GM23248 (cell line): ENCODE measurements around the gene DMRTC2. TPM values are rescaled to one million over a fixed set of nuclear protein-coding genes. Genes with fewer than 3 reads are reported as not detected.

Experiments
- DNase-seq: peaks from one replicate; pipeline ENCODE4 v3.0.0-alpha.2; 2015
- H2AFZ ChIP-seq: fragments of 200-600 bp; sonication (generic); 2 replicates; pipeline ENCODE4 v1.6.1; 2016; ENCODE audit warnings: antibody characterized with exemption
- H3F3A ChIP-seq: fragments of 200-600 bp; sonication (generic); 2 replicates; pipeline ENCODE4 v1.6.1; 2016; ENCODE audit warnings: mild to moderate bottlenecking, antibody characterized with exemption, mixed run types; ENCODE audit not compliant: insufficient read depth
- H3K27ac ChIP-seq: fragments of 200-600 bp; sonication (generic); 2 replicates; pipeline ENCODE4 v1.5.1; 2016; ENCODE audit warnings: mild to moderate bottlenecking
- H3K27me3 ChIP-seq: fragments of 200-600 bp; sonication (generic); replicated peaks from 2 replicates; pipeline ENCODE4 v1.6.1; 2016; ENCODE audit warnings: mild to moderate bottlenecking; ENCODE audit not compliant: insufficient read depth
- H3K36me3 ChIP-seq: fragments of 200-600 bp; sonication (generic); 2 replicates; pipeline ENCODE4 v1.6.1; 2016; ENCODE audit warnings: low read depth, mild to moderate bottlenecking
- H3K4me1 ChIP-seq: fragments of 200-600 bp; sonication (generic); 2 replicates; pipeline ENCODE4 v1.6.1; 2016; ENCODE audit warnings: mild to moderate bottlenecking; ENCODE audit not compliant: insufficient read depth
- H3K4me2 ChIP-seq: fragments of 200-600 bp; sonication (generic); one replicate; pipeline ENCODE4 v1.6.1; 2016; ENCODE audit warnings: mild to moderate bottlenecking; ENCODE audit not compliant: unreplicated experiment
- H3K4me3 ChIP-seq: fragments of 200-600 bp; sonication (generic); 2 replicates; pipeline ENCODE4 v1.5.1; 2016; ENCODE audit warnings: mild to moderate bottlenecking
- H3K79me2 ChIP-seq: fragments of 200-600 bp; sonication (generic); 2 replicates; pipeline ENCODE4 v1.6.1; 2016; ENCODE audit warnings: mild to moderate bottlenecking; ENCODE audit not compliant: insufficient read depth
- H3K9ac ChIP-seq: fragments of 200-600 bp; sonication (generic); 2 replicates; pipeline ENCODE4 v1.6.1; 2016; ENCODE audit warnings: mild to moderate bottlenecking
- H3K9me2 ChIP-seq: fragments of 200-600 bp; sonication (generic); 2 replicates; pipeline ENCODE4 v1.6.1; 2016; ENCODE audit warnings: mixed run types, mild to moderate bottlenecking, moderate library complexity; ENCODE audit not compliant: insufficient read depth
- H3K9me3 ChIP-seq: fragments of 200-600 bp; sonication (generic); one replicate; pipeline ENCODE4 v1.6.1; 2017; ENCODE audit warnings: low read depth
- H4K20me1 ChIP-seq: fragments of 200-600 bp; sonication (generic); 2 replicates; pipeline ENCODE4 v1.6.0; 2016; ENCODE audit not compliant: insufficient read depth
- EZH2 ChIP-seq: fragments of 200-600 bp; sonication (generic); IDR thresholded peaks from 2 replicates; pipeline ENCODE4 v1.6.1; 2018; ENCODE audit warnings: antibody characterized with exemption, mild to moderate bottlenecking; ENCODE audit not compliant: insufficient read depth, poor library complexity, severe bottlenecking
- EZH2phosphoT487 ChIP-seq: fragments of 200-600 bp; sonication (generic); IDR thresholded peaks from 2 replicates; pipeline ENCODE4 v1.6.1; 2018; ENCODE audit warnings: antibody characterized with exemption, moderate library complexity, mild to moderate bottlenecking, low read depth; ENCODE audit not compliant: insufficient read depth
- WGBS, 2 experiments: methylation state at CpG; one replicate each; pipeline ENCODE4 v1.1.6; 2015 to 2017; ENCODE audit warnings: low lambda C conversion rate in 2 of 2, low coverage in 1 of 2; ENCODE audit errors: missing lambda C conversion rate in 2 of 2; 5-methylcytosine and 5-hydroxymethylcytosine counted together
- in situ Hi-C: fragments of 300-500 bp; cut with MboI; formaldehyde crosslinking; loops from 2 replicates; pipeline ENCODE4 v1.15.0; 2020
- polyA plus RNA-seq: library from polyadenylated mRNA; unstranded; fragments of >200 nt; fragmentation: Nextera tagmentation; extraction: Ambion mirVana; gene quantifications from 2 replicates; pipeline ENCODE4 v1.2.1, GENCODE V29; 2016
- total RNA-seq: library from RNA; depleted of rRNA; stranded (reverse); fragments of >200 nt; shearing (Covaris generic); gene quantifications from 2 replicates; pipeline ENCODE4 v1.2.3, GENCODE V29; 2014

DMRTC2 gene
- total and polyA plus RNA-seq, 2 experiments from 2014 or later = not detected

DNA sequence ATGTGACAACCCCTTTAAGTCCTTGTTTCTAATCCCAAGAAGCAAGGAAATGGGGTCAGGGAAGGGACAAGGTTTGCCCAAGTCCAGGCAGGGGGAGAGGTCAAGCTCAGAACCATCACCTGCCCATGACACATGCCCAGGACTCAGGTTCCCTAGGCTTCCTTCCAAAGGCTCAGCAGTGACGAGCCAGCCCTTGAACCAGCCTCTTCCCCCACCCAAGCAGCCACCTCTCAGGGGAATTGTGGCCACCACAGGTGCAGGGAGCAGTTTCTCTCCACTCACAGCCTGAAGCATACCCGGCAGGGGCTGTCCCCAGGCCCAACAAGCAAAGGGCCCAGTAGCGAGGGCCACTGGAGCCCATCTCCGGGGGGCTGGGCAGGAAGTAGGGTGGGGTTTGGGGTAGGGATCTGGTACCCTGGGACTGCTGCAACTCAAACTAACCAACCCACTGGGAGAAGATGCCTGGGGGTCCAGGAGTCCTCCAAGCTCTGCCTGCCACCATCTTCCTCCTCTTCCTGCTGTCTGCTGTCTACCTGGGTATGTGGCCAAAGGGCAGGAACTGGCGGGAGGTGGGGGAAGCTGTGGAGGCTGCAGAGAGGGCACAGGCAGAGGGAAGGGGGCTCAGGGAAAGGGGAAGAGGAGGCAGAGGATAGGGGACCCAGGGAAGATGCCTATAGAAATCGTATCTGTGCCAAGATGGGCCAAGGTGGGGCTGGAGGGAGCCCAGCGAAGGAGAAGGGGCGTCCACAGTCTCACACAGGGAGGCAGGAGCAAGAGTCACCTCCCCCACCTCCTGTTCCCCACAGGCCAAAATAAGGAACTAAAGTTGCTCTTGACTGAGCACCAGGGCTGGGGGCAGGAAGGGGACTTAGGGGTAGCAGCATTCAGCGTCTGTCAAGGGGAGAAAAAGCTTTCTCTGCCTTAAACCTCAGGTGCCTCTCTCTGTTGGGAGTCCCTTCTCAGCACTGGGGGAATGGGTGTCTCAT lies 32.3 kb downstream of the DMRTC2 start, which contains the start of gene CD79A:
Gene CD79A, plus strand, starts transcription at position 433 of the 986 bp plus-strand sequence. Its CDS starts 26 bp downstream, at position 459.
- H3K9me3 ChIP-seq = no peaks in the 10 kb centered on the region
- H3K27me3 ChIP-seq = no peaks in the 10 kb centered on the region
- H3K4me3 ChIP-seq = no peak within 1 kb of the TSS
- H4K20me1 ChIP-seq = no peaks in the 10 kb centered on the region
- peaks cover 21% of the 10 kb centered on the region for H3F3A ChIP-seq
- TF ChIP-seq EZH2 (no peak), EZH2phosphoT487 (no peak)
- no peaks in the 10 kb centered on the region for H3K36me3 ChIP-seq
- no peak within 1 kb of the TSS for H2AFZ ChIP-seq
- no peak within 1 kb of the TSS for H3K27ac ChIP-seq
- no peak for DNase-seq
- no peaks in the 10 kb centered on the region for H3K4me1 ChIP-seq
- no peaks in the 10 kb centered on the region for H3K9me2 ChIP-seq
- H3K4me2 ChIP-seq = no peak within 1 kb of the TSS
- in situ Hi-C loops = no loop called here
- no peaks in the 10 kb centered on the region for H3K79me2 ChIP-seq
- 70 to 74% methylated on average over 9 of the region's 9 CpGs for WGBS, 2 experiments
- no peak within 1 kb of the TSS for H3K9ac ChIP-seq

DNA sequence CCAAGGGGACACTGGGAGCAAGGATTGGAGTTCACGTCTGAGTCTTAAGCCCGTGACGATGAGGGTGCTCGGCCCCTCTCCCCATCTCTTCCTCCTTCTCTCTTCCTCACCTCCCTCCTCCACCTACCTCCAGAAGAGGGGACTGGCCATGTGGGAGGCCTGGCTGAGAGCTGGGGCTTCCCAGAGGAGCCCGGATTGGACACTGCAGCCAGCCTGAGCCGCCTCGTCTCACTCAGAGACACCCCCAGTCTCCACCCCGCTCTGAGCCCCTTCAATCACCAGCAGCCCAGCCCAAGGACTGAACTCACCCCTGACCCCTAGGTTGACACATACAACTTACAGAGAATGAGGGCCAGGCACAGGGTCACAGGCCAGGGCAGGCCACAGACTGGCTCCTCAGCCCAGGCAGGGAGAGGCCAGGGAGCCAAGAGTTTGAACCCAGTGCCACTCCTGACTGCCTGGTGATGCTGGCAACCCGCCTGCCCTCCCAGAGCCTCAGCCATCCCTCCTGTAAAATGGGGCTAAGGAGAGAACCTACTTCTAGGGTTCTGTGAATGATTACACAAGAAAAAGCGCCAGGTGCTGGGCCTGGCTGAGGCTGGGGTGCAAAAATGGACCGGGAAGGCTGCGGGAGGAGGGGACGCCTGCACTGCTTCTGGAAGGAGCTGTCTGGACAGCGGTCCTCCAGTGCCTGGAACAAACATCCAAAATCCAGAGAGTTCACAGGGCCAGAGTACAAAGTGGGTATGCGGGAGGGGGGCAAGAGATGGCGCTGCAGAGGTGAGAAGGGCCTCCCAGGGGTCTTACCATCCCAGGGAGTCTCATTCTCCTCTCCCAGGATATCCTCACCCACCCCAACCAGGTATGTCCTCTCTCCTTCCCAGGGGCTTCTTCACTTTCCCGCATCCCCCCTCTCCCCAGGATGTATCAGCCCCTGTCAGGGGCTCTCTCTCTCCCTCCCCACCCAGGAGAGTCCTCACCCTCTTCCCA lies 33.4 kb downstream of the DMRTC2 start:
- in situ Hi-C loops = no loop called here
- Histone ChIP-seq H3K9me3 (no peaks in the 10 kb centered on the region), H2AFZ (no peak overlapping the region), H3K36me3 (no peaks in the 10 kb centered on the region), H3F3A (peaks cover 15% of the 10 kb centered on the region), H4K20me1 (no peaks in the 10 kb centered on the region), H3K4me3 (no peak overlapping the region), H3K27ac (no peak overlapping the region), H3K27me3 (no peaks in the 10 kb centered on the region), H3K79me2 (no peaks in the 10 kb centered on the region), H3K9ac (no peak overlapping the region), H3K9me2 (no peaks in the 10 kb centered on the region), H3K4me1 (no peaks in the 10 kb centered on the region), H3K4me2 (no peak overlapping the region)
- no peak for DNase-seq
- TF ChIP-seq EZH2phosphoT487 = no peak
- no peak for TF ChIP-seq EZH2
- WGBS, 2 experiments = 58 to 59% methylated on average over 13 to 17 of the region's 17 CpGs

DNA sequence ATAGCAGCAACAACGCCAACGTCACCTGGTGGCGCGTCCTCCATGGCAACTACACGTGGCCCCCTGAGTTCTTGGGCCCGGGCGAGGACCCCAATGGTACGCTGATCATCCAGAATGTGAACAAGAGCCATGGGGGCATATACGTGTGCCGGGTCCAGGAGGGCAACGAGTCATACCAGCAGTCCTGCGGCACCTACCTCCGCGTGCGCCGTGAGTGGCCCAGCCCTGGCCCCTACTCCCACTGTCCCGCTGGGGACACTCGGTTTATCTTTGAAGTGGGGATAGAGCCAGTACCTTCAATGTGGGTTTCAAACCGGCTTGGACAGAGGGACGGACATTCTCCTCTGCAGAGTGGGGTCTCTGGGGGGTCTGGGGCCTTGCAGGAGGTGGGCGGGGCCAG lies 34.2 kb downstream of the DMRTC2 start:
- in situ Hi-C loops = no loop called here
- Histone ChIP-seq H3K9me3 (no peaks in the 10 kb centered on the region), H3K27ac (no peak overlapping the region), H3K4me2 (no peak overlapping the region), H2AFZ (no peak overlapping the region), H3K4me1 (no peaks in the 10 kb centered on the region), H3K36me3 (no peaks in the 10 kb centered on the region), H3K27me3 (no peaks in the 10 kb centered on the region), H4K20me1 (no peaks in the 10 kb centered on the region), H3K4me3 (no peak overlapping the region), H3K9ac (no peak overlapping the region), H3F3A (peaks cover 13% of the 10 kb centered on the region), H3K9me2 (no peaks in the 10 kb centered on the region), H3K79me2 (no peaks in the 10 kb centered on the region)
- WGBS, 2 experiments = 75 to 78% methylated on average over 20 to 21 of the region's 21 CpGs
- TF ChIP-seq EZH2 = no peak
- no peak for TF ChIP-seq EZH2phosphoT487
- DNase-seq = no peak

DNA sequence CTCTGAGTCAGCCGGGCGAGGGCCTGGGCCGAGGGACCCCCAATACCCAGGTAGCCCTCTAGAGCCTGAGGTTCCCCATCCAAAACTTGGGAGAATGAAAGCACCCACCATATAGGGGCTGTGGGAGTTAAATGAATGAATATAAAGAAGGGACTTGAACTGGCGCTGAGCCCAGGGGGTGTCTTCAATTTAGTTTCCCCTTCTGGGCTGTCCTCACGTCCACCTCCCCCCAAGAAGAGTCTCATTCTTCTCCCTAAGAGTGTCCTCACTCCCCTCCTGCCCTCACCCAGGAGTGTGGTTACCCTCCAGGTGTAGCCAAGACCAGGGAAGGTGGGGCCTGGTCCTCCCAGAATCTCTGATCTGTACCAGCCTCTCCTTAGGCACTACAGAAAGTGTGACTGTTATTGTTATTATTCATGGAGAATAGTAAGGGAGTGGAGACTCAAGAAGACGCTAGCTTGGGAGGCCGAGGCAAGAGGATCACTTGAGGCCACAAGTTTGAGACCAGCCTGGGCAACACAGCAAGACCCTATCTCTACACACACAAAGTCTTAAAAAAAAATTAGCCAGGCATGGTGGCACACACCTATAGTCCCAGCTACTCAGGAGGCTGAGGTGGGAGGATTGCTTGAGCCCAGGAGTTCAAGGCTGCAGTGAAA lies 35.0 kb downstream of the DMRTC2 start:
- no peaks in the 10 kb centered on the region for H3K9me3 ChIP-seq

More for the DNA sequence above, 35.0 kb downstream of the DMRTC2 start:
- no peak for TF ChIP-seq EZH2
- peaks cover 13% of the 10 kb centered on the region for H3F3A ChIP-seq
- no peak overlapping the region for H3K4me2 ChIP-seq
- no peaks in the 10 kb centered on the region for H3K36me3 ChIP-seq
- peaks cover 1% of the 10 kb centered on the region; the same call in 1 of the 2 replicates for H3K4me1 ChIP-seq
- no peaks in the 10 kb centered on the region for H4K20me1 ChIP-seq
- no peak overlapping the region for H3K4me3 ChIP-seq
- DNase-seq = no peak
- no peak overlapping the region for H3K27ac ChIP-seq
- no peak overlapping the region for H3K9ac ChIP-seq
- H2AFZ ChIP-seq = no peak overlapping the region
- in situ Hi-C loops = no loop called here
- WGBS, 2 experiments = 35 to 54% methylated on average over 6 to 7 of the region's 7 CpGs
- no peaks in the 10 kb centered on the region for H3K9me2 ChIP-seq
- H3K79me2 ChIP-seq = peaks cover 6% of the 10 kb centered on the region
- H3K27me3 ChIP-seq = no peaks in the 10 kb centered on the region
